A673 (cell line): Measurements from ENCODE around the gene SLC15A1. TPM values are rescaled to one million over a fixed set of nuclear protein-coding genes. Genes with fewer than 3 reads are reported as not detected.

ENCODE experiments used
- BruUV-seq: library from RNA; stranded (reverse); fragments of 400-500 nt; replicated peaks from 2 replicates; lab custom pipeline; 2021; lab: Mats Ljungman, UMichigan
- CTCF ChIA-PET: fragments of 300-600 bp; sonication (Branson Sonifier 250); formaldehyde crosslinking; loops from one replicate; lab custom pipeline; 2022; ENCODE audit warnings: antibody characterized with exemption; lab: Charles Lee
- POLR2A ChIA-PET: fragments of 300-600 bp; sonication (Branson Sonifier 250); formaldehyde crosslinking; loops from one replicate; lab custom pipeline; 2022; ENCODE audit warnings: antibody characterized with exemption; ENCODE audit not compliant: low non-redundant PET; lab: Charles Lee
- DNase-seq: peaks from one replicate; pipeline ENCODE4 v3.0.0-alpha.2; 2015; ENCODE audit warnings: low spot score
- H3K27ac ChIP-seq: fragments of 200-600 bp; sonication (generic); 2 replicates; pipeline ENCODE4 v1.5.1; 2016; ENCODE audit warnings: mixed run types, low read depth, mild to moderate bottlenecking, mixed read lengths, antibody characterized with exemption, low read length; ENCODE audit not compliant: poor library complexity, severe bottlenecking
- H3K27me3 ChIP-seq: fragments of 200-600 bp; sonication (generic); replicated peaks from 2 replicates; pipeline ENCODE4 v1.6.1; 2017; ENCODE audit warnings: mixed run types, low read depth, mild to moderate bottlenecking, mixed read lengths, antibody characterized with exemption, low read length; ENCODE audit not compliant: insufficient read depth, poor library complexity
- H3K36me3 ChIP-seq: fragments of 200-600 bp; sonication (generic); 2 replicates; pipeline ENCODE4 v1.6.1; 2016; ENCODE audit warnings: mixed run types, mild to moderate bottlenecking, mixed read lengths, antibody characterized with exemption, low read length; ENCODE audit not compliant: insufficient read depth, poor library complexity, severe bottlenecking
- H3K4me1 ChIP-seq: fragments of 200-600 bp; sonication (generic); 2 replicates; pipeline ENCODE4 v1.6.1; 2017; ENCODE audit warnings: mixed run types, mild to moderate bottlenecking, mixed read lengths, antibody characterized with exemption, low read length; ENCODE audit not compliant: insufficient read depth, poor library complexity, severe bottlenecking
- H3K4me3 ChIP-seq: fragments of 200-600 bp; sonication (generic); 2 replicates; pipeline ENCODE4 v1.5.1; 2016; ENCODE audit warnings: low read depth, mixed run types, mild to moderate bottlenecking, mixed read lengths, low read length; ENCODE audit not compliant: poor library complexity, severe bottlenecking
- H3K9me3 ChIP-seq: fragments of 200-600 bp; sonication (generic); 2 replicates; pipeline ENCODE4 v1.6.1; 2016; ENCODE audit warnings: mixed run types, low read depth, mild to moderate bottlenecking, mixed read lengths, antibody characterized with exemption, low read length; ENCODE audit not compliant: poor library complexity, severe bottlenecking
- EZH2 ChIP-seq: fragments of 200-600 bp; sonication (generic); IDR thresholded peaks from 2 replicates; pipeline ENCODE4 v1.6.1; 2017; ENCODE audit warnings: borderline replicate concordance, low read depth, mild to moderate bottlenecking, mixed read lengths, antibody characterized with exemption, low read length; ENCODE audit not compliant: poor library complexity, severe bottlenecking
- intact Hi-C: fragments of 100-400 bp; cut with micrococcal nuclease; formaldehyde crosslinking; loops from one replicate; pipeline ENCODE4 v1.10.0; 2022; ENCODE audit not compliant: unreplicated experiment
- total RNA-seq: library from RNA; stranded (reverse); gene quantifications from 2 replicates; pipeline ENCODE4 v1.2.3, GENCODE V29; 2021
- TF ChIP-seq, protein P1 (sequence below): fragments of 300-800, 200-600 bp; sonication (generic); conservative IDR thresholded peaks from 2 replicates; pipeline ENCODE4 v1.5.1; 2017; ENCODE audit warnings: low read depth, mild to moderate bottlenecking, antibody characterized with exemption, low read length, moderate library complexity, mixed read lengths

SLC15A1 gene
- total RNA-seq, 1 experiment from 2014 or later: not detected

DNA sequence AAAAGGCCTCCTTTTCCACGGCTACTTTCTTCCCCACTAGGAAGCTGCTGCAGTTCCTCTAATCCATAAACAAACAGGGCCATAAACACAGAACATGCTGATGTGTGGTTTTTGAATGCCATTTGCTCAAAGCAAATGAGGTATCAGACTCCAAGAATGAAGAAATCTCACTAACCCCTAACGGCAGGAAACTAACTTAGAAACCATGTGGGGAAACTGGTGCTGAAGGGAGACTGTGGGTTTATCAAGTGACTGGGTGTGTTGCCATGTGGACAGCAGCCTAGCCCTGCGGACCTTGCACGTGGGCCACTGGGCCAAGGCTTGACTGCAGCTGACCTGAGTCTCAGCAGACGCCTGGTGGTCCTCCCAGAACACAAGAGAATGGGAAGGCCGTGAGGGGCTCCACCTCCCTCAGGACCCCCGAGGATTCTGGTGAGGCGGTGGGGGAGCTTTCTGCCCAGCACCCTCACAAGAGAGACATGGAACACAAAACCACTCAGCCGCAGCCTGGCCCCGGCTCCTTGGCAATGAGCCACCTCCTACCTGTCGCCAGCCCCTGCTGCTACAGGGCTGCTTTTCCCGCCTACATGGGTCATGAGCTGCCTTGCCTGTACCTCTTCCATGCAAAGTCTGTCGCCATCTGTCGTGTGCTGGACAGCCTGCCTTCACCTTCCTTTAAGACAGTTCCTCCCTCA, 10.6 kb downstream of the SLC15A1 start:
- H3K9me3 ChIP-seq: no peaks in the 10 kb centered on the region
- no peak overlapping the region for H3K4me3 ChIP-seq
- TF ChIP-seq, protein P1, sequence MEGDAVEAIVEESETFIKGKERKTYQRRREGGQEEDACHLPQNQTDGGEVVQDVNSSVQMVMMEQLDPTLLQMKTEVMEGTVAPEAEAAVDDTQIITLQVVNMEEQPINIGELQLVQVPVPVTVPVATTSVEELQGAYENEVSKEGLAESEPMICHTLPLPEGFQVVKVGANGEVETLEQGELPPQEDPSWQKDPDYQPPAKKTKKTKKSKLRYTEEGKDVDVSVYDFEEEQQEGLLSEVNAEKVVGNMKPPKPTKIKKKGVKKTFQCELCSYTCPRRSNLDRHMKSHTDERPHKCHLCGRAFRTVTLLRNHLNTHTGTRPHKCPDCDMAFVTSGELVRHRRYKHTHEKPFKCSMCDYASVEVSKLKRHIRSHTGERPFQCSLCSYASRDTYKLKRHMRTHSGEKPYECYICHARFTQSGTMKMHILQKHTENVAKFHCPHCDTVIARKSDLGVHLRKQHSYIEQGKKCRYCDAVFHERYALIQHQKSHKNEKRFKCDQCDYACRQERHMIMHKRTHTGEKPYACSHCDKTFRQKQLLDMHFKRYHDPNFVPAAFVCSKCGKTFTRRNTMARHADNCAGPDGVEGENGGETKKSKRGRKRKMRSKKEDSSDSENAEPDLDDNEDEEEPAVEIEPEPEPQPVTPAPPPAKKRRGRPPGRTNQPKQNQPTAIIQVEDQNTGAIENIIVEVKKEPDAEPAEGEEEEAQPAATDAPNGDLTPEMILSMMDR: no peak
- no peak for TF ChIP-seq EZH2
- intact Hi-C loops: no loop called here
- no peak overlapping the region for H3K27ac ChIP-seq
- no peak for DNase-seq
- ChIA-PET POLR2A (no interaction called here), CTCF (no interaction called here)
- H3K4me1 ChIP-seq: no peaks in the 10 kb centered on the region
- BruUV-seq: no TSS peak
- no peaks in the 10 kb centered on the region for H3K27me3 ChIP-seq
- H3K36me3 ChIP-seq: no peaks in the 10 kb centered on the region

DNA sequence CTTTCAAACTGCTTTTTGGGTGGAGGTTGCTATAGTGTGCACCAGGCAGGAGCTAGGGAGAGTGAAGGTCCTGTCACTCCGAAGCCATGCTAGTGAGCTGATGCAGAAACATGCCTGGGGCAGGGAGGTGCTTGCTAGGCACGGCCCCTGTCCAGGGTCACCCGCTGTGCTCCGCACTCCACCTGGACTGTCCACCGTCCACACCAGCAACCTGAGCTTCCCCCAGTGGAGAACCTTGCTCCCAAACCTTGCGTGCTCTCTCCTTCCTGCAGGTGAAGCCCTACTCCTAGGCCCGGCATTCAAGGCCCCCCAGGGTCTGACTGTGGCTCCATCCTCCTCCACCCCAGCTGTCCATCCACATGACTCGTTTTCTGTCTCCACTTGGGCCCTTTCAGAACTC, 12.3 kb downstream of the SLC15A1 start:
- no peak for TF ChIP-seq EZH2
- TF ChIP-seq, protein P1: no peak
- no peak for DNase-seq
- Histone ChIP-seq H3K36me3 (no peaks in the 10 kb centered on the region), H3K27me3 (no peaks in the 10 kb centered on the region), H3K4me1 (no peaks in the 10 kb centered on the region), H3K27ac (no peak overlapping the region), H3K4me3 (no peak overlapping the region), H3K9me3 (no peaks in the 10 kb centered on the region)
- intact Hi-C loops: no loop called here
- POLR2A ChIA-PET: no interaction called here
- CTCF ChIA-PET: no interaction called here
- BruUV-seq: no TSS peak

DNA sequence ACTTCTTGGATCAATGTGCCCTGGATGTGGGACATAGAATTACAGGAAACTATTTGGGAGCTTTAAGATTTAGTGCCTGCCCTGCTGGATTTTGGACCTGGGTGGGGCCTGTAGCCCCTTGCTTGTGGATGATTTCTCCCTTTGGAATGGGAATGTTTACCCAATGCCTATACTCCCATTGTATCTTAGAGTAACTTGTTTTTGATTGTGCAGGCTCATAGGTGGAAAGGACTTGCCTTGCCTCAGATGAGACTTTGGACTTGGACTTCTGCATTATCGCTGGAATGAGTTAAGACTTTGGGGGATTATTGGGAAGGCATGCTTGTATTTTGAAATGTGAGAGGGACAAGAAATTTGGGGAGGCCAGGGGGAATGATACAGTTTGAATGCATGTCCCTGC, 13.5 kb downstream of the SLC15A1 start:
- BruUV-seq: no TSS peak
- intact Hi-C loops: no loop called here
- ChIA-PET POLR2A (no interaction called here), CTCF (no interaction called here)
- no peaks in the 10 kb centered on the region for H3K9me3 ChIP-seq
- no peaks in the 10 kb centered on the region for H3K27me3 ChIP-seq
- no peak for DNase-seq
- no peaks in the 10 kb centered on the region for H3K4me1 ChIP-seq
- no peaks in the 10 kb centered on the region for H3K36me3 ChIP-seq
- H3K4me3 ChIP-seq: no peak overlapping the region
- H3K27ac ChIP-seq: no peak overlapping the region
- TF ChIP-seq EZH2: no peak
- TF ChIP-seq, protein P1: no peak
